SU-DHL-6 (cell line): ENCODE measurements around the gene DPM3.
"Not testable (repeated sequence)": the region's sequence is repeated elsewhere in the genome, so short reads cannot be mapped to it uniquely, and the experiment has no call there.

Experiments used
- CTCF ChIP-seq: fragments of 200-600 bp; sonication (generic); IDR thresholded peaks from one replicate; pipeline ENCODE4 v1.5.1; 2017; ENCODE audit warnings: antibody characterized with exemption, mild to moderate bottlenecking, low read length, moderate library complexity; ENCODE audit not compliant: insufficient read depth, poor library complexity, severe bottlenecking
- EZH2phosphoT487 ChIP-seq: fragments of 200-600 bp; sonication (generic), shearing (Covaris generic); conservative IDR thresholded peaks from 2 replicates; pipeline ENCODE4 v1.6.1; 2018; ENCODE audit warnings: mild to moderate bottlenecking, antibody characterized with exemption, low read length, moderate library complexity, mixed read lengths

- TF ChIP-seq CTCF, EZH2phosphoT487: not testable (repeated sequence)
These were observed 22.3 kb upstream of the DPM3 start for GRCh38 chr1:155162631-155163030.
